ENCODE measurements around the gene UCN. TPM values are rescaled to one million over a fixed set of nuclear protein-coding genes. Genes with fewer than 3 reads are reported as not detected.
A peak's percentile ranks its signal among the peaks of the same experiment; 100 is the strongest.

Gene UCN
- total RNA-seq, 1 experiment from 2014 or later = 2.8 TPM

DNA sequence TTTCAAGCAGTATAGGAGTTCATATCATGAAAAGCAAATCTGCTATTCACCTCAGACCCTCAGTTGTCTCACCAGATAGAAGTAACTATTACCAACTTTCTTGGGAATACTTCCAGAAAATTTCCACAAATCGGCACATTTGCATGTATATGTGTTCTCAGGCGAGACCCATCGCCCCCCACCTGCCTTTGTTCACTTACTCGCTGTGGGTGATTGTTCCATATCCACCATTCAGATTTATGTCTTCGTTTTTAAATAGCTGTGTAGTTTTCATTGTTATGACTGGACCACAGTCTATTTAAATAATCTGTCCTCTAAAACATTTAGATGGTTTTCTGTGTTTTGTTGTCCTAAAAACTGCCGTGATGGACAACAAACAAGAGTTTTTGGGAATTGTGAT lies 22.8 kb downstream of the UCN start:
- ChIA-PET POLR2A (ENCODE audit: unreplicated experiment) (no interaction called here), CTCF (no interaction called here)
- Histone ChIP-seq H3K79me2 (ENCODE audit: low read depth) (no peaks in the 10 kb centered on the region), H3K4me3 (no peak overlapping the region), H3K4me1 (replicated peaks; ENCODE audit: insufficient read depth) (peaks cover 37% of the 10 kb centered on the region), H3K36me3 (ENCODE audit: low read depth) (no peaks in the 10 kb centered on the region), H3K9me3 (ENCODE audit: insufficient read depth, low read depth) (no peaks in the 10 kb centered on the region), H3K4me2 (no peak overlapping the region), H3F3A (ENCODE audit: insufficient read depth, low read depth) (peaks cover 30% of the 10 kb centered on the region; the same call in 1 of the 2 replicates), H3K9me2 (ENCODE audit: insufficient read depth) (no peaks in the 10 kb centered on the region), H3K27me3 (ENCODE audit: insufficient read depth, low read depth) (no peaks in the 10 kb centered on the region), H2AFZ (no peak overlapping the region), H4K20me1 (ENCODE audit: insufficient read depth) (no peaks in the 10 kb centered on the region), H3K27ac (no peak overlapping the region)
- DNase-seq = no peak
- BruUV-seq (replicated peaks) = no TSS peak
- intact Hi-C loops (cut with micrococcal nuclease; ENCODE audit: unreplicated experiment) = no loop called here
- TF ChIP-seq, protein P1, sequence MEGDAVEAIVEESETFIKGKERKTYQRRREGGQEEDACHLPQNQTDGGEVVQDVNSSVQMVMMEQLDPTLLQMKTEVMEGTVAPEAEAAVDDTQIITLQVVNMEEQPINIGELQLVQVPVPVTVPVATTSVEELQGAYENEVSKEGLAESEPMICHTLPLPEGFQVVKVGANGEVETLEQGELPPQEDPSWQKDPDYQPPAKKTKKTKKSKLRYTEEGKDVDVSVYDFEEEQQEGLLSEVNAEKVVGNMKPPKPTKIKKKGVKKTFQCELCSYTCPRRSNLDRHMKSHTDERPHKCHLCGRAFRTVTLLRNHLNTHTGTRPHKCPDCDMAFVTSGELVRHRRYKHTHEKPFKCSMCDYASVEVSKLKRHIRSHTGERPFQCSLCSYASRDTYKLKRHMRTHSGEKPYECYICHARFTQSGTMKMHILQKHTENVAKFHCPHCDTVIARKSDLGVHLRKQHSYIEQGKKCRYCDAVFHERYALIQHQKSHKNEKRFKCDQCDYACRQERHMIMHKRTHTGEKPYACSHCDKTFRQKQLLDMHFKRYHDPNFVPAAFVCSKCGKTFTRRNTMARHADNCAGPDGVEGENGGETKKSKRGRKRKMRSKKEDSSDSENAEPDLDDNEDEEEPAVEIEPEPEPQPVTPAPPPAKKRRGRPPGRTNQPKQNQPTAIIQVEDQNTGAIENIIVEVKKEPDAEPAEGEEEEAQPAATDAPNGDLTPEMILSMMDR (conservative IDR thresholded peaks at IDR 0.05) = no peak
- TF ChIP-seq EZH2 (IDR thresholded peaks at IDR 0.05; ENCODE audit: low read depth) = no peak

DNA sequence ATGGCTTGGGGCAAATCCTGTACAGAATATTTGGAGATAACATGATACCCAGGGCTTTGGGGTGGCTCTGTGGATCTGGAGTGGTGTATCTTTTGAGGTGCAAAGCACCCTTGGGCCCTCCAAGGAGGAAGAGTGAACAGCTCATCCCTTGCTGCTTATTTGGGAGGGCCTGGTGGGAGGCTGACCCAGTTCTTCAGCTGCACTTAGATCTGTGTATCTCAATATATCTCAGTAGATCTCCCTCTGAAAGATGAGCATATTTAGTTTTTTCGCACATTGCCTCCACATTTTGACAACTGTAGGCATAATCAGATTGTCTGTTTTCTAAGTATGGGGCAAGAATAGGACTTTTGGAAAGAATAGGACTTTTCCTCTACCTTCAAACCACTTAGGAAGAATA lies 23.2 kb downstream of the UCN start:
- ChIA-PET POLR2A (ENCODE audit: unreplicated experiment) (interaction anchor here (0.6 kb wide), 1 partner anchor 516 kb away, joined by 4 read pairs; no protein-coding TSS in a partner anchor), CTCF (interaction anchor here (0.6 kb wide), 1 partner anchor 197 kb away, joined by 7 read pairs; no protein-coding TSS in a partner anchor)
- Histone ChIP-seq H3K79me2 (ENCODE audit: low read depth) (no peaks in the 10 kb centered on the region), H3K27ac (no peak overlapping the region), H3K27me3 (ENCODE audit: insufficient read depth, low read depth) (no peaks in the 10 kb centered on the region), H3K9me2 (ENCODE audit: insufficient read depth) (no peaks in the 10 kb centered on the region), H3K36me3 (ENCODE audit: low read depth) (no peaks in the 10 kb centered on the region), H3F3A (ENCODE audit: insufficient read depth, low read depth) (peaks cover 30% of the 10 kb centered on the region; the same call in 1 of the 2 replicates), H3K4me2 (no peak overlapping the region), H3K4me3 (no peak overlapping the region), H3K4me1 (replicated peaks; ENCODE audit: insufficient read depth) (peaks cover 37% of the 10 kb centered on the region), H3K9me3 (ENCODE audit: insufficient read depth, low read depth) (no peaks in the 10 kb centered on the region), H4K20me1 (ENCODE audit: insufficient read depth) (no peaks in the 10 kb centered on the region), H2AFZ (no peak overlapping the region)
- intact Hi-C loops (cut with micrococcal nuclease; ENCODE audit: unreplicated experiment) = loop anchor here (5.0 kb wide), 1 partner anchor 73 kb away; the partner anchor contains the start of genes ATRAID and SLC5A6
- TF ChIP-seq, protein P1 (conservative IDR thresholded peaks at IDR 0.05) = no peak
- no peak for TF ChIP-seq EZH2 (IDR thresholded peaks at IDR 0.05; ENCODE audit: low read depth)
- DNase-seq = no peak
- no TSS peak for BruUV-seq (replicated peaks)

DNA sequence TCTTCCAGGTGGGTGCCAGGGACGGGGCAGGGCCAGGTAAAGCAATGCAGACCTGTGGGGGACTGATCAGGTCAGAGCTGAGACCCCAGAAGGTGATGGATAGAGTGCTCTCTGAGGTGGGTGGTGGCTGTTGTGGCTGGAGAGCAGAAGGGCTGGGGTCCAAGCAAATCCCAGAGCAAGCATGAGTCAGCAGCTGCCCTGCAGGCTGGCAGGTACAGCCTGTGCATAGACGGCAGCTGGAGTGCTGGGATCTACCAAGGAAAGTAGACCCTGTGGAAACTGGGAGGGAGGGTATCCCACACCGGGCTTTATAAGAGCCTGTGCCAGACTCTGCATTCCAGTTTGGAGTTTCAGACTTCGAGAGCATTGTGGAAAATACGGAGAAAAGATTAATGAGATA lies 25.4 kb downstream of the UCN start:
- Histone ChIP-seq H3K27me3 (ENCODE audit: insufficient read depth, low read depth) (no peaks in the 10 kb centered on the region), H2AFZ (peak overlapping the region; percentile 83), H3K27ac (peak overlapping the region; percentile 70), H3K4me3 (peak overlapping the region; percentile 29; the same call in 1 of the 2 replicates), H3K9me3 (ENCODE audit: insufficient read depth, low read depth) (no peaks in the 10 kb centered on the region), H3K79me2 (ENCODE audit: low read depth) (no peaks in the 10 kb centered on the region), H3K4me1 (replicated peaks; ENCODE audit: insufficient read depth) (peaks cover 37% of the 10 kb centered on the region), H3K36me3 (ENCODE audit: low read depth) (no peaks in the 10 kb centered on the region), H4K20me1 (ENCODE audit: insufficient read depth) (no peaks in the 10 kb centered on the region), H3F3A (ENCODE audit: insufficient read depth, low read depth) (peaks cover 30% of the 10 kb centered on the region; the same call in 1 of the 2 replicates), H3K9me2 (ENCODE audit: insufficient read depth) (no peaks in the 10 kb centered on the region), H3K4me2 (peak overlapping the region; percentile 71)
- TF ChIP-seq EZH2 (IDR thresholded peaks at IDR 0.05; ENCODE audit: low read depth) = no peak
- TF ChIP-seq, protein P1 (conservative IDR thresholded peaks at IDR 0.05) = no peak
- CTCF ChIA-PET = interaction anchor here (0.6 to 2.9 kb wide), 6 partner anchors 10 to 478 kb away, joined by 3 to 22 read pairs (median 5); partner anchors contain the start of gene KHK
- intact Hi-C loops (cut with micrococcal nuclease; ENCODE audit: unreplicated experiment) = loop anchor here (5.0 kb wide), 1 partner anchor 71 kb away; the partner anchor contains the start of genes ATRAID and SLC5A6
- BruUV-seq (replicated peaks) = no TSS peak
- peak; percentile 44 to 50 for DNase-seq
- POLR2A ChIA-PET (ENCODE audit: unreplicated experiment) = interaction anchor here (0.6 to 2.1 kb wide), 3 partner anchors 10 to 372 kb away, joined by 3 to 10 read pairs (median 4); no protein-coding TSS in a partner anchor

Measured in PC-9 (cell line).